GM12878 (cell line): ENCODE data around the gene DDTL. TPM values are rescaled to one million over a fixed set of nuclear protein-coding genes. Genes with fewer than 3 reads are reported as not detected.
"Not testable (repeated sequence)": the region's sequence is repeated elsewhere in the genome, so short reads cannot be mapped to it uniquely, and the experiment has no call there.

Source experiments
- ATAC-seq: fragments of 200-7000 bp; cut with Tn5 transposase; 3 replicates; pipeline ENCODE4 v1.9.1; 2020; ENCODE audit warnings: mild to moderate bottlenecking, moderate library complexity
- BruUV-seq: library from RNA; stranded (reverse); fragments of 400-500 nt; replicated peaks from 2 replicates; lab custom pipeline; 2021; lab: Mats Ljungman, UMichigan
- CTCF ChIA-PET: fragments of 300-600 bp; sonication (Branson Sonifier 250); formaldehyde crosslinking; extraction: SDS; loops from one replicate; lab custom pipeline; 2021; ENCODE audit warnings: inconsistent platforms; lab: Yijun Ruan, JAX
- POLR2A ChIA-PET: fragments of 350-600 bp; formaldehyde crosslinking; extraction: SDS; loops from one replicate; lab custom pipeline; 2021; ENCODE audit warnings: inconsistent platforms; lab: Charles Lee
- RAD21 ChIA-PET: fragments of 300-600 bp; sonication (Branson Sonifier 250); formaldehyde crosslinking; loops from one replicate; lab custom pipeline; 2023; ENCODE audit warnings: antibody characterized with exemption; ENCODE audit not compliant: unreplicated experiment; lab: Charles Lee
- SMC1A ChIA-PET: fragments of 300-600 bp; sonication (Branson Sonifier 250); formaldehyde crosslinking; loops from one replicate; lab custom pipeline; 2023; ENCODE audit not compliant: unreplicated experiment, uncharacterized antibody; lab: Charles Lee
- DNase-seq: peaks from one replicate; pipeline ENCODE4 v3.0.0-alpha.2; 2011; ENCODE audit warnings: low read depth, low spot score
- FAIRE-seq: peaks from 3 replicates; lab custom pipeline; 2011; peaks lifted over from hg19 to GRCh38; lab: Jason Lieb, UNC
- H2AFZ ChIP-seq: 2 replicates; pipeline ENCODE4 v1.6.0; 2011; ENCODE audit warnings: low read depth, low read length, control low read depth; ENCODE audit not compliant: control insufficient read depth
- H3K27ac ChIP-seq: 2 replicates; pipeline ENCODE4 v1.5.1; 2011; ENCODE audit warnings: control low read depth; ENCODE audit not compliant: control insufficient read depth, insufficient read depth
- H3K27me3 ChIP-seq, 2 experiments: replicated peaks in 1 of 2; 2 replicates each; pipeline versions ENCODE4 v1.6.0 to v1.6.1; 2011; ENCODE audit warnings: low read length in 1 of 2; ENCODE audit not compliant: control insufficient read depth in 2 of 2, insufficient read depth in 2 of 2
- H3K36me3 ChIP-seq, 2 experiments: 2 replicates each; pipeline ENCODE4 v1.5.1; 2011; ENCODE audit warnings: low read length in 1 of 2; ENCODE audit not compliant: control insufficient read depth in 2 of 2, insufficient read depth in 2 of 2
- H3K4me1 ChIP-seq: 2 replicates; pipeline ENCODE4 v1.6.1; 2011; ENCODE audit warnings: mild to moderate bottlenecking, low read length, moderate library complexity, mixed read lengths; ENCODE audit not compliant: control insufficient read depth, insufficient read depth
- H3K4me2 ChIP-seq: 2 replicates; pipeline ENCODE4 v1.6.0; 2011; ENCODE audit warnings: control low read depth; ENCODE audit not compliant: control insufficient read depth, insufficient read depth
- H3K4me3 ChIP-seq: fragments of 200-600 bp; sonication (generic); 2 replicates; pipeline ENCODE4 v1.5.1; 2016
- H3K79me2 ChIP-seq: 2 replicates; pipeline ENCODE4 v1.6.0; 2011; ENCODE audit warnings: low read length; ENCODE audit not compliant: control insufficient read depth, insufficient read depth
- H3K9ac ChIP-seq: 2 replicates; pipeline ENCODE4 v1.8.0; 2011; ENCODE audit warnings: low read length, control low read depth, mixed read lengths; ENCODE audit not compliant: control insufficient read depth, insufficient read depth
- H3K9me3 ChIP-seq: replicated peaks from 3 replicates; pipeline ENCODE4 v1.5.1; 2011; ENCODE audit warnings: mild to moderate bottlenecking, low read length; ENCODE audit not compliant: control insufficient read depth, insufficient read depth
- H4K20me1 ChIP-seq: 2 replicates; pipeline ENCODE4 v1.6.0; 2011; ENCODE audit not compliant: control insufficient read depth, insufficient read depth
- ATF2 ChIP-seq: IDR thresholded peaks from 2 replicates; pipeline ENCODE4 v1.6.1; 2012; ENCODE audit warnings: low read length, inconsistent platforms
- BCL11A ChIP-seq: IDR thresholded peaks from 2 replicates; pipeline ENCODE4 v1.6.1; 2011; ENCODE audit warnings: low read depth, low read length
- ETV6 ChIP-seq, 2 experiments: fragments of 450-650 bp in 1 of 2; IDR thresholded peaks in 1 of 2; conservative IDR thresholded peaks in 1 of 2; 2 replicates each; pipeline ENCODE4 v1.6.1; 2014; ENCODE audit warnings: antibody characterized with exemption in 1 of 2, borderline replicate concordance in 1 of 2, low read depth in 1 of 2, mild to moderate bottlenecking in 1 of 2, moderate library complexity in 1 of 2
- GATAD2B ChIP-seq: fragments of 450-650 bp; conservative IDR thresholded peaks from 2 replicates; pipeline ENCODE4 v1.6.1; 2017; ENCODE audit warnings: low read depth, mild to moderate bottlenecking, moderate library complexity
- KAT2A ChIP-seq: conservative IDR thresholded peaks from 2 replicates; pipeline ENCODE4 v1.6.1; 2011; ENCODE audit warnings: low read depth, low read length; ENCODE audit not compliant: control insufficient read depth
- PML ChIP-seq: IDR thresholded peaks from 2 replicates; pipeline ENCODE4 v1.6.1; 2012; ENCODE audit warnings: low read length, inconsistent platforms
- POLR2A ChIP-seq: IDR thresholded peaks from 2 replicates; pipeline ENCODE4 v1.6.1; 2011; ENCODE audit warnings: low read depth, mild to moderate bottlenecking, low read length
- RUNX3 ChIP-seq: IDR thresholded peaks from 2 replicates; pipeline ENCODE4 v1.6.1; 2012; ENCODE audit warnings: low read length, inconsistent platforms
- SMAD5 ChIP-seq: IDR thresholded peaks from 2 replicates; pipeline ENCODE4 v1.6.1; 2016; ENCODE audit warnings: antibody characterized with exemption, low read depth
- SREBF2 ChIP-seq: IDR thresholded peaks from 2 replicates; pipeline ENCODE4 v1.6.1; 2012; ENCODE audit warnings: mild to moderate bottlenecking, low read length
- SUPT20H ChIP-seq: IDR thresholded peaks from 2 replicates; pipeline ENCODE4 v1.6.1; 2011; ENCODE audit warnings: low read depth, mild to moderate bottlenecking, low read length, moderate library complexity, borderline replicate concordance; ENCODE audit not compliant: control insufficient read depth
- SUZ12 ChIP-seq: fragments of 200-600 bp; sonication (generic); IDR thresholded peaks from one replicate; pipeline ENCODE4 v1.6.1; 2018; ENCODE audit warnings: antibody characterized with exemption, mild to moderate bottlenecking; ENCODE audit not compliant: unreplicated experiment
- USF1 ChIP-seq: IDR thresholded peaks from 2 replicates; pipeline ENCODE4 v1.6.1; 2011; ENCODE audit warnings: borderline replicate concordance, low read depth, mild to moderate bottlenecking, moderate library complexity, mixed read lengths, low read length; ENCODE audit not compliant: insufficient read depth; ENCODE audit errors: extremely low read length
- YBX1 ChIP-seq: fragments of 450-650 bp; IDR thresholded peaks from 2 replicates; pipeline ENCODE4 v1.6.1; 2016; ENCODE audit warnings: antibody characterized with exemption
- ZNF207 ChIP-seq: fragments of 450-650 bp; IDR thresholded peaks from 2 replicates; pipeline ENCODE4 v1.6.1; 2014; ENCODE audit warnings: antibody characterized with exemption, mild to moderate bottlenecking, borderline replicate concordance
- WGBS: methylation state at CpG from one replicate; pipeline ENCODE4 v1.1.6; 2016; ENCODE audit warnings: low lambda C conversion rate; ENCODE audit not compliant: insufficient replicate concordance, insufficient coverage; ENCODE audit errors: missing lambda C conversion rate; 5-methylcytosine and 5-hydroxymethylcytosine counted together
- in situ Hi-C: fragments of 300-500 bp; cut with MboI; formaldehyde crosslinking; loops from 9 replicates; pipeline ENCODE4 v1.14.3; 2018; ENCODE audit warnings: mixed read lengths
- intact Hi-C: fragments of 100-400 bp; cut with micrococcal nuclease; formaldehyde crosslinking; loops from one replicate; pipeline ENCODE4 v1.14.2; 2022; ENCODE audit not compliant: unreplicated experiment
- polyA plus RNA-seq, 11 experiments: library from polyadenylated mRNA; depleted of rRNA in 4 of 11; unstranded in 6 of 11; stranded (reverse) in 5 of 11; fragments of >200 nt; fragmentation: Nextera tagmentation in 4 of 11; fragmentation: Illumina TruSeq in 1 of 11; extraction: Ambion mirVana in 4 of 11; extraction: Trizol in 1 of 11; gene quantifications; 1 replicate in 1 of 11; 2 replicates in 10 of 11; pipeline versions ENCODE4 v1.2.1 to v1.2.3, GENCODE V29; 2011 to 2016; ENCODE audit warnings: inconsistent platforms in 2 of 11, missing spikeins in 2 of 11, low read depth in 1 of 11
- total RNA-seq, 4 experiments: library from RNA; depleted of rRNA in 3 of 4; stranded (reverse); fragments of >200 nt in 3 of 4; fragmentation: Illumina TruSeq in 1 of 4; extraction: Trizol in 1 of 4; gene quantifications; 2 replicates each; pipeline versions ENCODE4 v1.2.1 to v1.2.3, GENCODE V29; 2013 to 2021

Gene DDTL
- total and polyA plus RNA-seq, 10 of the 15 experiments (the other 5 are each of a cell fraction or from before 2014, with no cell fraction given), result 0.05 to 4.0 (median 1.4) TPM; not detected in 3

- no peaks in the 10 kb centered on the region for H3K4me1 ChIP-seq
- no peak for FAIRE-seq
- TF ChIP-seq USF1 (no peak), GATAD2B (no peak), SMAD5 (no peak), SUZ12 (no peak), BCL11A (no peak), KAT2A (no peak), YBX1 (no peak), ETV6 (conservative IDR thresholded peaks at IDR 0.05 in 1 of 2, IDR thresholded peaks at IDR 0.05 in 1 of 2; ENCODE audit: borderline replicate concordance in 1 of 2, low read depth in 1 of 2) (no peak), SREBF2 (no peak), RUNX3 (no peak), SUPT20H (no peak), ATF2 (no peak), PML (no peak), POLR2A (no peak), ZNF207 (no peak)
- TF ChIP-seq, all 136 proteins: peak for 0
- in situ Hi-C loops, result loop anchor here (5.0 kb wide), 1 partner anchor 44 kb away; no protein-coding TSS in a partner anchor
- Histone ChIP-seq H3K27me3 (no peaks in the 10 kb centered on the region), H3K9ac (no peak overlapping the region), H3K27ac (no peak overlapping the region), H3K79me2 (peaks cover 13% of the 10 kb centered on the region), H3K4me3 (no peak overlapping the region), H3K4me2 (no peak overlapping the region; the same call in 1 of the 2 replicates), H2AFZ (no peak overlapping the region), H3K9me3 (no peaks in the 10 kb centered on the region; the same call in 1 of the 3 replicates), H4K20me1 (no peaks in the 10 kb centered on the region; the same call in 1 of the 2 replicates), H3K36me3 (peaks cover 11 to 25% of the 10 kb centered on the region in 2 experiments)
- ChIA-PET POLR2A (interaction anchor here (0.6 kb wide), 1 partner anchor 77 kb away, joined by 3 read pairs; the partner anchor contains the start of gene MIF), SMC1A (no interaction called here), RAD21 (no interaction called here), CTCF (interaction anchor here (0.9 kb wide), 1 partner anchor 112 kb away, joined by 3 read pairs; no protein-coding TSS in a partner anchor)
- intact Hi-C loops, result loop anchor here (5.0 kb wide), 1 partner anchor 44 kb away; no protein-coding TSS in a partner anchor
- no peak for DNase-seq
- BruUV-seq, result no TSS peak
- no peak for ATAC-seq
- WGBS, result 92% methylated on average over 6 of the region's 6 CpGs
Measured at GRCh38 chr22:23970816-23971486, 4.3 kb downstream of the DDTL start.

GRCh38 chr22:23971927-23972326 is 5.2 kb downstream of the DDTL start:
- H2AFZ ChIP-seq, H3K4me3 ChIP-seq, CTCF ChIA-PET, H3K4me1 ChIP-seq, SMC1A ChIA-PET, H3K27me3 ChIP-seq, H3K9ac ChIP-seq, H3K9me3 ChIP-seq, FAIRE-seq, H4K20me1 ChIP-seq, RAD21 ChIA-PET, H3K27ac ChIP-seq, ATAC-seq, BruUV-seq, H3K4me2 ChIP-seq, DNase-seq: not testable (repeated sequence)
- POLR2A ChIA-PET, result interaction anchor here (0.6 kb wide), 1 partner anchor 78 kb away, joined by 3 read pairs; the partner anchor contains the start of gene MIF
- Histone ChIP-seq H3K79me2 (peaks cover 13% of the 10 kb centered on the region), H3K36me3 (peaks cover 11 to 25% of the 10 kb centered on the region in 2 experiments)
- intact Hi-C loops (loop anchor here (5.0 kb wide), 1 partner anchor 45 kb away; no protein-coding TSS in a partner anchor), in situ Hi-C loops (loop anchor here (5.0 kb wide), 1 partner anchor 45 kb away; no protein-coding TSS in a partner anchor)
- WGBS, result 100% methylated on average over 3 of the region's 3 CpGs
